Bronchial epithelial cell (primary cell): ENCODE data around the gene STUB1. TPM values are rescaled to one million over a fixed set of nuclear protein-coding genes. Genes with fewer than 3 reads are reported as not detected.

Source experiments
- DNase-seq: peaks from one replicate; pipeline ENCODE4 v3.0.0-alpha.2; 2010; ENCODE audit warnings: low read depth
- FAIRE-seq: peaks from 2 replicates; lab custom pipeline; 2011; peaks lifted over from hg19 to GRCh38; lab: Jason Lieb, UNC
- H3K27me3 ChIP-seq: 2 replicates; pipeline ENCODE4 v1.5.1; 2011; ENCODE audit warnings: low read length; ENCODE audit not compliant: control insufficient read depth, insufficient read depth
- H3K36me3 ChIP-seq: 2 replicates; pipeline ENCODE4 v1.5.1; 2011; ENCODE audit warnings: low read length; ENCODE audit not compliant: control insufficient read depth, insufficient read depth
- H3K4me3 ChIP-seq: 2 replicates; pipeline ENCODE4 v1.5.1; 2011; ENCODE audit warnings: mild to moderate bottlenecking, low read depth, low read length, control low read depth
- total RNA-seq: library from RNA; depleted of rRNA; stranded (reverse); fragments of >200 nt; gene quantifications from 2 replicates; pipeline ENCODE4 v1.2.1, GENCODE V29; 2014
- TF ChIP-seq, protein P1 (sequence below): IDR thresholded peaks from 2 replicates; pipeline ENCODE4 v1.5.1; 2011; ENCODE audit warnings: mild to moderate bottlenecking, moderate library complexity, low read length, control low read depth, inconsistent platforms; ENCODE audit not compliant: insufficient read depth, severe bottlenecking

The STUB1 gene
- total RNA-seq, 1 donor from 2014 or later, result 204 TPM

DNA sequence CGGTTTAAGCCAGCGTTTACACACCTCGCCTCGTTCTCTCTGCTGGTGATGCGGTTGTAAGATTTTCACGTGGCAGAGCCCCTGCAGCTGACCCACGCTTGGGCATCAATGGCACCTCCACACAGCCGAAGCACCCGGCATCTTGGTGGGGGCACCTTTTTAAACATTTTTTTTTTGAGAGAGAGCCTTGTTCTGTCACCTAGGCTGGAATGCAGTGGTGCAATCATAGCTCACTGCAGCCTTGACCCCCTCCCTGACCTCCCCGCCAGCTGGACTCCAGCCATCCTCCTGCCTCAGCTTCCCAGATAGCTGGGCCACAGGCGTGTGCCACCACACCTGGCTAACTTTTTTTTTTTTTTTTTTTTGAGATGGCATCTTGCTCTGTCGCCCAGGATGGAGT is 26.2 kb upstream of the STUB1 start:
- FAIRE-seq (no peak), DNase-seq (no peak)
- H3K4me3 ChIP-seq, result no peak overlapping the region
- peaks cover 10% of the 10 kb centered on the region for H3K36me3 ChIP-seq
- H3K27me3 ChIP-seq, result no peaks in the 10 kb centered on the region
- TF ChIP-seq, protein P1, sequence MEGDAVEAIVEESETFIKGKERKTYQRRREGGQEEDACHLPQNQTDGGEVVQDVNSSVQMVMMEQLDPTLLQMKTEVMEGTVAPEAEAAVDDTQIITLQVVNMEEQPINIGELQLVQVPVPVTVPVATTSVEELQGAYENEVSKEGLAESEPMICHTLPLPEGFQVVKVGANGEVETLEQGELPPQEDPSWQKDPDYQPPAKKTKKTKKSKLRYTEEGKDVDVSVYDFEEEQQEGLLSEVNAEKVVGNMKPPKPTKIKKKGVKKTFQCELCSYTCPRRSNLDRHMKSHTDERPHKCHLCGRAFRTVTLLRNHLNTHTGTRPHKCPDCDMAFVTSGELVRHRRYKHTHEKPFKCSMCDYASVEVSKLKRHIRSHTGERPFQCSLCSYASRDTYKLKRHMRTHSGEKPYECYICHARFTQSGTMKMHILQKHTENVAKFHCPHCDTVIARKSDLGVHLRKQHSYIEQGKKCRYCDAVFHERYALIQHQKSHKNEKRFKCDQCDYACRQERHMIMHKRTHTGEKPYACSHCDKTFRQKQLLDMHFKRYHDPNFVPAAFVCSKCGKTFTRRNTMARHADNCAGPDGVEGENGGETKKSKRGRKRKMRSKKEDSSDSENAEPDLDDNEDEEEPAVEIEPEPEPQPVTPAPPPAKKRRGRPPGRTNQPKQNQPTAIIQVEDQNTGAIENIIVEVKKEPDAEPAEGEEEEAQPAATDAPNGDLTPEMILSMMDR, result no peak

DNA sequence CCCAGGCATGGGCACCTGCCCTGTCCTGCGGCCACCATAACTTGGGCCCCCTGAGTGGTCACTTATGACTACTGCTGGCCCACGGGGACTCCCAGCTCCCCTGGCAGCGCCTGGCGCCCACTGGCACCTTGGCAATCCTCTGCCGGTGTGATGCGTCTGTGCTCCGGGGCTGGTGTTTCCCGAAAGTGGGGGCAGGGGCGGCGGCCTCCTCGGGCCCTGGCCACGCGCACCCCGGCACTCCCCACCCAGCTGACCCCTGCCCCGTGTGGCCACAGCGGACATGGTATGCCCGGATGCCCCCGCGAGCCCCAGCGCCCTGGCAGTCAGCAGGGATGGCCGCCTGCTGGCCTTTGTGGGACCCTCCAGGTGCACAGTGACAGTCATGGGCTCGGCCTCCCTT is 22.7 kb upstream of the STUB1 start:
- TF ChIP-seq, protein P1, result no peak
- H3K36me3 ChIP-seq, result peaks cover 12% of the 10 kb centered on the region
- FAIRE-seq, result no peak

DNA sequence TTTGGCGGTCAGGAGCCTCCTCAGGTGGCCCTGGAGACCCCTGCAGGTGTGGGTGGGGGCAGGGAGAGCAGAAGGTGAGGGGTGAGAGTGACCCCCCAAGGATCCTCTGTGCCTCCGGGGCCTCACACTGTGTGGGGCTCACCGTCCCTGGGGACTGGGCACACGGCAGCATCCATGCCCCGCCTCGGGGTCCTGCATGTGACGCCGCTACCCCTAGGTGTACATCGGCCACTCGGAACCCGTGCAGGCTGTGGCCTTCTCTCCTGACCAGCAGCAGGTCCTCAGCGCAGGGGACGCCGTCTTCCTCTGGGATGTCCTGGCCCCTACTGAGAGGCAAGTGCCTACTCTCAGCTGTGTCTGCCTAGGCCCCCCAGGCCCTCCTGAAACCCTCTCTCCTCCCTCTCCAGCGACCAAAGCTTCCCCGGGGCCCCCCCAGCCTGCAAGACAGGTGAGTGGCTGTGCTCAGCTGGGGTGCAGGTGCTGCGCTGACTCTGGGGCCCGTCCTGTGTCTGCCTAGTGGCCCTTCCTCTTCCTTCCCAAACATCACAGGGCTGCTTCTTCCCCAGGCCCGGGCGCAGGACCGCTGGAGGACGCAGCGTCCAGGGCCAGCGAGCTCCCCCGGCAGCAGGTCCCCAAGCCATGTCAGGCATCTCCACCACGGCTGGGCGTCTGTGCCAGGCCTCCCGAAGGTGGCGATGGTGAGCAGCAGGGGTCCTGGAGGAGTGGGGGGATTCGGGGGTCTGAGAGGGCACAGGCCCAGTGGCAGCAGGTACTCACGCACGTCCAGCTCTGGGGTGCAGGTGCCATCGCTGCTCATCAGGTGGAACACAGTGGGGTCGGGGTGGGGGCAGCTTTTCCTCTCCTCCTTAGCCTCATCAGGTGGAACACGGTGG is 21.3 kb upstream of the STUB1 start:
- no peak for FAIRE-seq
- H3K36me3 ChIP-seq, result peaks cover 11% of the 10 kb centered on the region
- H3K4me3 ChIP-seq, result no peak overlapping the region
- H3K27me3 ChIP-seq, result no peaks in the 10 kb centered on the region
- DNase-seq, result no peak
- TF ChIP-seq, protein P1, result no peak

More for the DNA sequence above, 22.7 kb upstream of the STUB1 start:
- H3K4me3 ChIP-seq, result no peak overlapping the region
- no peak for DNase-seq
- no peaks in the 10 kb centered on the region for H3K27me3 ChIP-seq

DNA sequence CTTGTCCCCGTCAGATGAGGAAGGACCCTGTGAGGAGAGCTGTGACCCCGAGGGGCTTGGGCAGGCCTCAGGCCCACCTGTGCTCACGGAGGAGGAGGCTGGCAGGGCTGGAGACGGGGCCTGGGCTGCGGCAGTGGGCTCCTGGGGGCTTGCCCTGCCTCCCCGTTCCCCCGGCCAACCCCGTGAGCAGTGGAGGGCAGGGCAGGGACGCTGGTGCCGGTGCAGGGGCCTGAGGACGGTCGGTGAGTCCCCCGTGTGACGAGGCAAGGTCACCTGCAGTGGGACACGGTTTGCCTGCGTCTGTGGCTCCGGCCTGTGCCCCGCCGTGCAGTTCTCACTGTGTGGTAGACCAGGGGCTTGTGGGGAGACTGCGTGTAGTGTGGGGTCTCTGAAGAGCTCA is 20.6 kb upstream of the STUB1 start:
- DNase-seq, result no peak
- H3K36me3 ChIP-seq, result peaks cover 11% of the 10 kb centered on the region
- no peak for FAIRE-seq
- H3K27me3 ChIP-seq, result no peaks in the 10 kb centered on the region
- H3K4me3 ChIP-seq, result no peak overlapping the region
- TF ChIP-seq, protein P1, result no peak

DNA sequence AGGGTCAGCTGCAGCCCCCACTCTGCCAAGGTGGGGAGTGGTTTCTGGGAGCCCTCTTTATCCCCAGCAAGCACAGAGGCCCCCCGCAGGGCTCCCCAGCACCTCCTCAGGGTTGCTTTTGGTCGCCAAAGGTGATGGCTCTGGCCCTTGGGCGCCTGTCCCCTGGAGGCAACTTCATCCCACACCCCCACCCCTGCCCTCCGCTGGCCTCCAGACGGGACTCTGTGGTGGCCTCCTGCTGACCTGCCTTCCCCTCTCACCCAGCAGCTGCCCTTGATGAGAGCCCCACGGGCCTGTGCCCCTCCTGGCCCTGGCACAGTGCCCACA is 20.1 kb upstream of the STUB1 start:
- TF ChIP-seq, protein P1, result no peak
- FAIRE-seq (no peak), DNase-seq (no peak)
- no peak overlapping the region for H3K4me3 ChIP-seq
- H3K27me3 ChIP-seq, result no peaks in the 10 kb centered on the region
- H3K36me3 ChIP-seq, result peaks cover 11% of the 10 kb centered on the region
